Gastroesophageal sphincter (tissue), 3 donors: Measurements from ENCODE around the gene SH2D6.

ENCODE experiments used
- CTCF ChIP-seq, 4 experiments: fragments of 200-600 bp in 2 of 4; fragments of 450-650 bp in 2 of 4; sonication (generic) in 1 of 4; IDR thresholded peaks; one replicate each; pipeline ENCODE4 v1.5.1; 2017 to 2019; ENCODE audit warnings: antibody characterized with exemption in 4 of 4, mild to moderate bottlenecking in 2 of 4, moderate library complexity in 2 of 4
- POLR2A ChIP-seq, 2 donors: fragments of 450-650 bp; IDR thresholded peaks; one replicate each; pipeline ENCODE4 v1.6.1; 2017; ENCODE audit warnings: antibody characterized with exemption in 2 of 2, mild to moderate bottlenecking in 2 of 2, moderate library complexity in 1 of 2
- POLR2AphosphoS5 ChIP-seq: sonication (generic); formaldehyde crosslinking; IDR thresholded peaks from one replicate; pipeline ENCODE4 v1.6.1; 2017; ENCODE audit warnings: antibody characterized with exemption

- peak; percentile 92 for TF ChIP-seq POLR2AphosphoS5
- peak in 1 of 4 experiments; percentile 14 for TF ChIP-seq CTCF (IDR thresholded peaks at IDR 0.05)
- no peak for TF ChIP-seq POLR2A (IDR thresholded peaks at IDR 0.05)
Observed at GRCh38 chr2:85433511-85434089, 15.1 kb downstream of the SH2D6 start.
